Naive thymus-derived CD4-positive, alpha-beta T cell (primary cell): Measurements from ENCODE around the gene ZNF74. TPM values are rescaled to one million over a fixed set of nuclear protein-coding genes. Genes with fewer than 3 reads are reported as not detected.
"Not testable (repeated sequence)": the region's sequence is repeated elsewhere in the genome, so short reads cannot be mapped to it uniquely, and the experiment has no call there.

ENCODE experiments used
- ATAC-seq: fragments of 150-1000 bp; cut with Tn5 transposase; 2 replicates; pipeline ENCODE4 v1.10.0; 2021; ENCODE audit warnings: mild to moderate bottlenecking, moderate library complexity
- CTCF ChIA-PET: fragments of 350-600 bp; sonication (Branson Sonifier 250); formaldehyde crosslinking; loops from one replicate; lab custom pipeline; 2021; ENCODE audit warnings: antibody characterized with exemption; lab: Charles Lee
- POLR2A ChIA-PET: fragments of 350-600 bp; sonication (Branson Sonifier 250); formaldehyde crosslinking; loops from one replicate; lab custom pipeline; 2021; ENCODE audit warnings: antibody characterized with exemption, inconsistent platforms; lab: Charles Lee
- DNase-seq, 9 donors: peaks; one replicate each; pipeline versions ENCODE4 v3.0.0 to v3.0.0-alpha.2; 2020 to 2022; ENCODE audit warnings: mixed read lengths in 1 of 9
- H3K27ac ChIP-seq: one replicate; pipeline ENCODE4 v1.7.0; 2013; ENCODE audit warnings: mild to moderate bottlenecking, low read depth, low read length, moderate library complexity
- H3K27me3 ChIP-seq, 2 donors: one replicate each; pipeline ENCODE4 v1.7.0; 2013; ENCODE audit warnings: low read length in 2 of 2, mild to moderate bottlenecking in 2 of 2, moderate library complexity in 2 of 2; ENCODE audit not compliant: control insufficient read depth in 2 of 2, insufficient read depth in 2 of 2
- H3K36me3 ChIP-seq, 3 experiments: 1 replicate in 2 of 3; 2 replicates in 1 of 3; pipeline ENCODE4 v1.7.0; 2013; ENCODE audit warnings: low read length in 3 of 3, mild to moderate bottlenecking in 3 of 3, moderate library complexity in 1 of 3; ENCODE audit not compliant: insufficient read depth in 3 of 3, control insufficient read depth in 2 of 3
- H3K4me1 ChIP-seq, 2 donors: one replicate each; pipeline ENCODE4 v1.7.0; 2013; ENCODE audit warnings: low read length in 2 of 2, mild to moderate bottlenecking in 2 of 2, moderate library complexity in 1 of 2; ENCODE audit not compliant: control insufficient read depth in 2 of 2, insufficient read depth in 2 of 2
- H3K4me3 ChIP-seq: 2 replicates; pipeline ENCODE4 v1.7.0; 2013; ENCODE audit warnings: mild to moderate bottlenecking, low read length
- H3K9me3 ChIP-seq, 3 experiments: 1 replicate in 2 of 3; 2 replicates in 1 of 3; pipeline ENCODE4 v1.7.0; 2013; ENCODE audit warnings: low read length in 3 of 3; ENCODE audit not compliant: control insufficient read depth in 2 of 3
- H3K27ac Mint-ChIP-seq, 9 donors: one replicate each; pipeline ENCODE4 v1.8.0; 2020 to 2022; ENCODE audit warnings: mixed read lengths in 9 of 9, mild to moderate bottlenecking in 8 of 9, moderate library complexity in 5 of 9, inconsistent platforms in 2 of 9
- H3K27me3 Mint-ChIP-seq, 5 donors: one replicate each; pipeline ENCODE4 v1.8.0; 2021 to 2022; ENCODE audit warnings: mixed read lengths in 5 of 5, mild to moderate bottlenecking in 1 of 5
- H3K36me3 Mint-ChIP-seq, 5 donors: one replicate each; pipeline ENCODE4 v1.8.0; 2020 to 2022; ENCODE audit warnings: mixed read lengths in 5 of 5, mild to moderate bottlenecking in 3 of 5, inconsistent platforms in 1 of 5
- H3K4me1 Mint-ChIP-seq, 7 donors: one replicate each; pipeline ENCODE4 v1.8.0; 2020 to 2022; ENCODE audit warnings: mixed read lengths in 7 of 7, mild to moderate bottlenecking in 3 of 7, inconsistent platforms in 1 of 7
- H3K4me3 Mint-ChIP-seq, 10 donors: one replicate each; pipeline ENCODE4 v1.8.0; 2020 to 2022; ENCODE audit warnings: mild to moderate bottlenecking in 10 of 10, mixed read lengths in 10 of 10, moderate library complexity in 6 of 10, inconsistent platforms in 2 of 10
- H3K9me3 Mint-ChIP-seq, 11 donors: one replicate each; pipeline ENCODE4 v1.8.0; 2020 to 2022; ENCODE audit warnings: mixed read lengths in 11 of 11, mild to moderate bottlenecking in 4 of 11, inconsistent platforms in 1 of 11, moderate library complexity in 1 of 11
- intact Hi-C, 2 donors: fragments of 100-400 bp; cut with micrococcal nuclease; formaldehyde crosslinking; loops; one replicate each; pipeline ENCODE4 v1.15.1; 2023
- polyA plus RNA-seq, 2 donors: library from polyadenylated mRNA; unstranded; fragments of 300-500 nt; fragmentation: Illumina TruSeq; gene quantifications; one replicate each; pipeline ENCODE4 v1.2.3, GENCODE V29; 2021
- total RNA-seq, 6 experiments: library from RNA in 5 of 6; stranded (reverse) in 5 of 6; gene quantifications; 1 replicate in 5 of 6; 2 replicates in 1 of 6; pipeline ENCODE4 v1.2.3 and lab custom pipeline; 2021 to 2026

ZNF74 gene
- total and polyA plus RNA-seq, 7 experiments from 2014 or later = 5.3 to 18.2 (median 12.9) TPM

DNA sequence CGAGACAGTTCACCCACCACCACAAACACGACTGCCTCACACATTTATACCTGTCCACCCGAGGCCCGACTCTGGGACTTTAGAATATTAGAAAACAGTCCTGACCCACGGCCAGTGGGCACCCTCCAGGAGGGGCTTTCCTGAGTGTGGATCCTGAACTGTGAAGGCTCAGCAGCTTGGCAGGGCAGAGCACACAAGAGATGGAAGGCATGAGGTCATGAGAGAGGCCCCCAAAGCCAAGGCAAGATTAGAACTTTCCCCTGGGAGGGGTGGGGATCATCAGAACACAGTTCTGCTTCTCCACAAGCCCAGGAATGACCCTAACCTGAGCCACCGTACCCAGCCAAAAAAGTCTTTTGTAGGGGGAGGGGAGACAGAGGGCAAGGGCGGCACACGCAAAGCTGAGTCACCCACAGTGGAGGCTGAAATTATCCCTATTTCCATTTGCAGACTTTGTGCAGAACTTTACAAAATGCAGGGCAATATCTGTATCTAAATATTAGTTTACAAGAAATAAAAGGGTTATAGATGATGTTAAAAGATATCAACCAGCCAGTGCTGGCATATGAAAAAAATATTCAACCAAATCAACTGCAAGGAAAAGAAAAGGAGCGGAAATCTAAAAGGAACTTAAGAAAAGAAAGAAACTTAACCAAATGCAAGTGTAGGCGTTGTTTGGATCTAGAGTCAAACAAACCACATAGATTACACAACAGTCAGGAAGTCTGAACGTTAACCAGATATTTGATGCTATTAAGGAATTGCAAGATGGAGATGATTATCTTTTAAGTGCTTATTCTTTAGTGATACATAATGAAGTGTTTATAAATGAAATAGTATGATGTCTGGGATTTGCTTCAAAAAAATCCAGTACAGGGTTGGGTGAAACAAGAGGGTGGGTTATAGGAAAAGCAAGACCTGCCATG is 29.4 kb upstream of the ZNF74 start:
- H3K27me3 Mint-ChIP-seq, POLR2A ChIA-PET, H3K27me3 ChIP-seq, ATAC-seq, CTCF ChIA-PET, intact Hi-C loops, H3K36me3 ChIP-seq, H3K9me3 ChIP-seq, H3K9me3 Mint-ChIP-seq, H3K36me3 Mint-ChIP-seq, H3K4me3 ChIP-seq, H3K4me1 ChIP-seq, H3K27ac ChIP-seq: not testable (repeated sequence)
- H3K4me3 Mint-ChIP-seq = peak overlapping the region in 6 of 10 donors; percentile 19 to 69 (median 36)
- peak overlapping the region in 5 of 9 donors; percentile 22 to 81 (median 68) for H3K27ac Mint-ChIP-seq
- DNase-seq = peak in 1 of 9 donors; percentile 13
- H3K4me1 Mint-ChIP-seq = peaks cover 5 to 25% (median 21%) of the 10 kb centered on the region in 7 donors

DNA sequence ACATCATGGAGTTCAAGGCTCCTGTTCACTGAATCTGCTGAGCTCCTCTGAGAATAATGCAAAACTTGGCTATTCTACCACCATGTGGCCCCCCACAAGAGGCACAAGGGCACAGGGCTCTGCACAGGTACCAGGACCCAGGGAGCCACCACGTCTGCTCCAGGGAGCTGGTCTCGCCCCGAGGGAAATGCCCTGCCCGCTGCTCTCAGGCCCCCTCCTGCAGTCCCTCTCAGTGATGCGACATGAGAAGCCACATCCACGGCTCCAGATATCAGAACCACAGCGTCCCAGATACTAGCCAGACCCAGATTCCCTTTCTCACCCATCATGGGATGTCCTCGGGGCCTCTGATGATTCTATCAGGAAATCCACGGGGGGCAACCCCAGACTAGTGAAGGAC is 27.1 kb upstream of the ZNF74 start:
- H3K4me3 ChIP-seq, H3K27me3 ChIP-seq, H3K9me3 ChIP-seq, H3K36me3 ChIP-seq, DNase-seq, CTCF ChIA-PET, H3K27me3 Mint-ChIP-seq, ATAC-seq, intact Hi-C loops, H3K4me1 ChIP-seq, H3K36me3 Mint-ChIP-seq, H3K9me3 Mint-ChIP-seq, POLR2A ChIA-PET, H3K27ac ChIP-seq, H3K4me3 Mint-ChIP-seq: not testable (repeated sequence)
- Mint-ChIP-seq H3K27ac (peak overlapping the region in 1 of 9 donors; percentile 62), H3K4me1 (peaks cover 5 to 34% (median 22%) of the 10 kb centered on the region in 7 donors)

DNA sequence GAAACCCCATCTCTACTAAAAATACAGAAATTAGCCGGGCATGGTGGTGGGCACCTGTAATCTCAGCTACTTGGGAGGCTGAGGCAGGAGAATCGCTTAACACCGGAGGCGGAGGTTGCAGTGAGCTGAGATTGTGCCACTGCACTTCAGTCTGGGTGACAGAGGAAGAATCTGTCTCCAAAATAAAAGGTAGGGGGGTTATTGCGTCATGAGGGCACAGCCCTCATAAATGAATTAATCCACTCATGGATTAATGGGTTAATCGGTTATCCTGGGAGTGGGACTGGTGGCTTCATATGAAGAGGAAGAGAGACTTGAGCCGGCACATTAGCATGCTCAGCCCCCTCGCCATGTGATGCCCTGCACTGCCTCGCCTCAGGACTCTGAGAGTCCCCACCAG is 25.1 kb upstream of the ZNF74 start:
- H3K4me1 ChIP-seq, DNase-seq, H3K27ac Mint-ChIP-seq, H3K36me3 ChIP-seq, intact Hi-C loops, H3K4me3 ChIP-seq, H3K27me3 ChIP-seq, H3K27ac ChIP-seq, H3K9me3 Mint-ChIP-seq, H3K4me3 Mint-ChIP-seq, CTCF ChIA-PET, H3K9me3 ChIP-seq, POLR2A ChIA-PET, H3K36me3 Mint-ChIP-seq, ATAC-seq: not testable (repeated sequence)
- H3K4me1 Mint-ChIP-seq = peaks cover 5 to 24% (median 18%) of the 10 kb centered on the region in 7 donors
- H3K27me3 Mint-ChIP-seq = peaks cover 0 to 13% (median 0%) of the 10 kb centered on the region in 5 donors

DNA sequence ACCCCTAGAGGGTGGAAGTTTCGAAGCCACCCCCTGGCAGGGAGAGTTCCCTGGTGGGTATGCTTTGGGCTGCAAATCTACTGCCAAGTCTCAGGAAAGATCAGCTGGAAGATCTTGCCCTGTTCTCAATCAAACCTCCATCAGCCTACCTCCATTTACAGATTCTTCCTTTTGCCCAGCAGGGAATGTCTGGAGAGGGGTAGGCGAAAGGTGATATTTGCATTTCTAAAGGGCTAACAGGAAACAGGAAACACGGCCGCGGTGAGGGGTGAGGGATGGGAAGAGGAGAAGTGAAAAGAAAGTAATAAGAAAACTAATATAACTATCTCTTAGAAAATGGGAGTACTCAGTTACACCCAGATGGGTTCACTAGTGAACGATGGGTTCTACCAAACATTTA is 22.3 kb upstream of the ZNF74 start:
- not testable (repeated sequence) for H3K4me1 Mint-ChIP-seq

DNA sequence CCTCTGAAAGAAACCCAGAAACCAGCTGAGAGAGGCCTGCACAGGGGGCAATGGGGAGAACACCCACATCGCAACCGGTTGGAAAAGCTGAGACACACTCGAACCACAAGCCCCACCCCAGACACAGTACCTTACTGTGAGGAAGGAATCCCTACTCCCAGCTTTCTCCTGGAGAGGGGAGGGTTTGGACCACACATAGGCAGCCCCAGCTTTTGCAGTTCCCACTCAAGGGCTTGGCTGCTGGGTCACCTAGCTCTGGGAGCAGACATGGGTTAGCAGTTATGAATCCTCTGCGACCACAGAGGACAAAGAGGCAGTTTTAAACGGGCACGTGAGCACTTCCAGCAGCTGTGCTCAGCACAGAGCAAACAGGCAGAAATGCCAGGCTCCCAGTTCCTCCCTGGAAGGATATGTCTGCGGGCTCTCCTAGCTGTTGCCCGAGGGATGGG is 21.5 kb upstream of the ZNF74 start:
- H3K9me3 ChIP-seq, ATAC-seq, CTCF ChIA-PET, H3K36me3 ChIP-seq, H3K36me3 Mint-ChIP-seq, H3K4me1 ChIP-seq, intact Hi-C loops, H3K4me1 Mint-ChIP-seq, H3K27ac Mint-ChIP-seq, DNase-seq, H3K4me3 ChIP-seq, H3K4me3 Mint-ChIP-seq, H3K27me3 ChIP-seq, H3K27ac ChIP-seq, POLR2A ChIA-PET: not testable (repeated sequence)
- H3K27me3 Mint-ChIP-seq = peaks cover 0 to 19% (median 0%) of the 10 kb centered on the region in 5 donors
- peaks cover 0 to 11% (median 3%) of the 10 kb centered on the region in 11 donors for H3K9me3 Mint-ChIP-seq

More for the DNA sequence above, 22.3 kb upstream of the ZNF74 start:
- H3K4me3 ChIP-seq, H3K36me3 Mint-ChIP-seq, ATAC-seq, POLR2A ChIA-PET, H3K27me3 ChIP-seq, DNase-seq, H3K36me3 ChIP-seq, H3K4me1 ChIP-seq, H3K4me3 Mint-ChIP-seq, H3K27ac Mint-ChIP-seq, H3K27ac ChIP-seq, H3K9me3 ChIP-seq, intact Hi-C loops, CTCF ChIA-PET: not testable (repeated sequence)
- peaks cover 0 to 19% (median 0%) of the 10 kb centered on the region in 5 donors for H3K27me3 Mint-ChIP-seq
- peaks cover 0 to 11% (median 3%) of the 10 kb centered on the region in 11 donors for H3K9me3 Mint-ChIP-seq

DNA sequence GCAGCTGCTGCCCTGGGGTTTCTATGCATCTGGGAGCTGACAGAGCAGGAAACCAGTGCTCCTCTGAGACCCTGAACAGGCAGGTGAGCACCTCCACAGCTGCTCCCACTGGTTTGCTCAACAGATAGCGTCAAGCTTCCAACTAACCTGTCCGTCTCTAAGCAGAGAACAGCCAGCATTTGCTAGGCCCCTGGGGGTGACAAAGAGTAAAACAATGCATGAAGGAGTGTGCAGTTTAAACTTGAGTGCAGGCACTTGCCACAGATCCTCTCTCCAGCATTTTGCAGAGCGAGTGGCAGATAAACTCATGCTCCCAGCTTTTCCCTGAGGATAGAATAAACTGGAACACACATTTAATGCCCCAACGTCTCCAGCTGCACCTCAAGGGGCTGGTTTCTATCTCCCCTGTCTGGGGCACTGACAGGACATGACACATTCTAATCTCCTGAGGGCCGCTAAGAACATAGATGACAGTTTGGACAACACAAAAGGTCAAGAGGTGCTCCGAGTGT is 20.7 kb upstream of the ZNF74 start:
- H3K27ac ChIP-seq, H3K4me3 Mint-ChIP-seq, H3K36me3 ChIP-seq, intact Hi-C loops, H3K4me3 ChIP-seq, DNase-seq, POLR2A ChIA-PET, H3K27me3 ChIP-seq, H3K9me3 ChIP-seq, CTCF ChIA-PET, H3K4me1 Mint-ChIP-seq, H3K36me3 Mint-ChIP-seq, H3K4me1 ChIP-seq, ATAC-seq: not testable (repeated sequence)
- peak overlapping the region in 1 of 9 donors; percentile 51 for H3K27ac Mint-ChIP-seq
- H3K27me3 Mint-ChIP-seq = peaks cover 0 to 19% (median 0%) of the 10 kb centered on the region in 5 donors
- peaks cover 0 to 11% (median 3%) of the 10 kb centered on the region in 11 donors for H3K9me3 Mint-ChIP-seq
